ENCODE measurements around the gene STAT6.

The STAT6 gene

DNA sequence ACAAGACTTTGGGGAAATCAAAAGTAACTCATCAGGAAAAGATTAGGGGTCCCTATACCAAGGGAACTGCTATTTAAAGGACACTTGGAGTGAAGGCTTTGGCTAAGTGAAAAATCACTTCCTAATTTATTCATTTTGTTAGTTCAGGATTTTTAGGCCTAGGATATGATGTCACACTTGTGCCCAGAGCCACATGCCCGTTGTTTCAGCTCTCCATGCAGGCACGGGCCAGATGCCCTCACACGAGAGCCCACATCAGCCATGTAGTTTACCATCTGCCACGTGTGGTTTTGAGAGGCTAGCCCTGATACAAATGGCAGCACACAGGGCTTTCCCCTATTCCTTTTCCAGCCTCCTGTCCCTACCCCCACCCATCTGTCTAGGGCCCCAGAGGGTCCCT, 48.1 kb upstream of the STAT6 start:
- Histone ChIP-seq H3K9me2 (ENCODE audit: low read depth, low read length) (no peaks in the 10 kb centered on the region), H3K79me2 (ENCODE audit: insufficient read depth, low read length) (no peaks in the 10 kb centered on the region), H3K9me3 (ENCODE audit: low read length) (no peaks in the 10 kb centered on the region), H3K36me3 (ENCODE audit: insufficient read depth, low read length) (no peaks in the 10 kb centered on the region), H3K4me1 (ENCODE audit: insufficient read depth, low read length, severe bottlenecking) (no peaks in the 10 kb centered on the region), H3F3A (ENCODE audit: insufficient read depth, low read length) (no peaks in the 10 kb centered on the region), H3K4me3 (ENCODE audit: low read depth, low read length, poor library complexity, severe bottlenecking) (no peak overlapping the region), H2AFZ (ENCODE audit: low read length) (no peak overlapping the region), H3K27ac (ENCODE audit: low read depth, low read length, poor library complexity, severe bottlenecking) (no peak overlapping the region), H3K27me3 (ENCODE audit: insufficient read depth, low read length) (peaks cover 9% of the 10 kb centered on the region; the same call in 1 of the 2 replicates), H3K4me2 (ENCODE audit: low read length) (no peak overlapping the region), H4K20me1 (ENCODE audit: insufficient read depth, low read length) (no peaks in the 10 kb centered on the region), H3K9ac (ENCODE audit: low read length) (no peak overlapping the region)
- TF ChIP-seq EZH2 (IDR thresholded peaks at IDR 0.05; ENCODE audit: borderline replicate concordance, low read length): no peak
- TF ChIP-seq, protein P1, sequence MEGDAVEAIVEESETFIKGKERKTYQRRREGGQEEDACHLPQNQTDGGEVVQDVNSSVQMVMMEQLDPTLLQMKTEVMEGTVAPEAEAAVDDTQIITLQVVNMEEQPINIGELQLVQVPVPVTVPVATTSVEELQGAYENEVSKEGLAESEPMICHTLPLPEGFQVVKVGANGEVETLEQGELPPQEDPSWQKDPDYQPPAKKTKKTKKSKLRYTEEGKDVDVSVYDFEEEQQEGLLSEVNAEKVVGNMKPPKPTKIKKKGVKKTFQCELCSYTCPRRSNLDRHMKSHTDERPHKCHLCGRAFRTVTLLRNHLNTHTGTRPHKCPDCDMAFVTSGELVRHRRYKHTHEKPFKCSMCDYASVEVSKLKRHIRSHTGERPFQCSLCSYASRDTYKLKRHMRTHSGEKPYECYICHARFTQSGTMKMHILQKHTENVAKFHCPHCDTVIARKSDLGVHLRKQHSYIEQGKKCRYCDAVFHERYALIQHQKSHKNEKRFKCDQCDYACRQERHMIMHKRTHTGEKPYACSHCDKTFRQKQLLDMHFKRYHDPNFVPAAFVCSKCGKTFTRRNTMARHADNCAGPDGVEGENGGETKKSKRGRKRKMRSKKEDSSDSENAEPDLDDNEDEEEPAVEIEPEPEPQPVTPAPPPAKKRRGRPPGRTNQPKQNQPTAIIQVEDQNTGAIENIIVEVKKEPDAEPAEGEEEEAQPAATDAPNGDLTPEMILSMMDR (IDR thresholded peaks at IDR 0.05; ENCODE audit: low read length): no peak

DNA sequence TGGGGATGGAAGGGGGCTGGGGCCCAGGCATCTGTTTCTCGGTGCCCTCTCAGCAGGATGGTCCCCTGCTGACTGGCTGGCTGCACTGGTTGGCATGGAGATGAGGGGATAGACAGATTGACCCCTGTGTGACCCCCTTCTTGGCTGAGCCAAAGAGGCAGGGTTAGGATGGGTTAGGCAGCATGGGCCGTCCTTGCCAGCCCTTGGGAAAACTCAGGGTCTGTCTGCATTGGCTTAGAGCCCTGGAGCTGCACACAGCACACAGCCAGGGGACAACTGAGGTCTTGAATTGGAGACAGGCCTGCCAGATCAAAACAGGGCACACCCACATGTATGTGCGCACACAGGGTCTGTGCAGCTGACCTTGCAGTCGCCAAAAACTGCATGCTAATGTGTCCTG, 47.5 kb upstream of the STAT6 start:
- no peaks in the 10 kb centered on the region for H3K79me2 ChIP-seq (ENCODE audit: insufficient read depth, low read length)
- no peaks in the 10 kb centered on the region for H4K20me1 ChIP-seq (ENCODE audit: insufficient read depth, low read length)
- H3F3A ChIP-seq (ENCODE audit: insufficient read depth, low read length): no peaks in the 10 kb centered on the region
- H3K9ac ChIP-seq (ENCODE audit: low read length): no peak overlapping the region
- H3K9me3 ChIP-seq (ENCODE audit: low read length): no peaks in the 10 kb centered on the region
- H2AFZ ChIP-seq (ENCODE audit: low read length): no peak overlapping the region
- no peaks in the 10 kb centered on the region for H3K9me2 ChIP-seq (ENCODE audit: low read depth, low read length)
- H3K27me3 ChIP-seq (ENCODE audit: insufficient read depth, low read length): peaks cover 9% of the 10 kb centered on the region; the same call in 1 of the 2 replicates
- no peaks in the 10 kb centered on the region for H3K4me1 ChIP-seq (ENCODE audit: insufficient read depth, low read length, severe bottlenecking)
- H3K4me3 ChIP-seq (ENCODE audit: low read depth, low read length, poor library complexity, severe bottlenecking): no peak overlapping the region
- H3K36me3 ChIP-seq (ENCODE audit: insufficient read depth, low read length): no peaks in the 10 kb centered on the region
- no peak overlapping the region for H3K27ac ChIP-seq (ENCODE audit: low read depth, low read length, poor library complexity, severe bottlenecking)
- no peak for TF ChIP-seq EZH2 (IDR thresholded peaks at IDR 0.05; ENCODE audit: borderline replicate concordance, low read length)
- TF ChIP-seq, protein P1 (IDR thresholded peaks at IDR 0.05; ENCODE audit: low read length): no peak
- no peak overlapping the region for H3K4me2 ChIP-seq (ENCODE audit: low read length)

DNA sequence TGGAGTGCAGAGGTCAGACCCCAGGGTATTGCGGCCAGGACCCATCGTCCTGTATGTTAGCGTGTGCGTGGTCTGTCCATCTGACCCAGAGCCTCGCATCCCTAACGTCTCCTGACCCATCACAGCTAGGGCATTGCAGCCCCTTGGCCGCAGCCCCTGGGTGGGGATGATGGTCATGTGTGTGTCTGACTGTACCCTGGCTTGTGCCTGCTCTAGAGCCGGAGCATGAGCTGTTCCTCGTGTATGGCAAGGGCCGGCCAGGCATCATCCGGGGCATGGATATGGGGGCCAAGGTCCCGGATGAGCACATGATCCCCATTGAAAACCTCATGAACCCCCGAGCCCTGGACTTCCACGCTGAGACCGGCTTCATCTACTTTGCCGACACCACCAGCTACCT, 47.0 kb upstream of the STAT6 start:
- H3K4me3 ChIP-seq (ENCODE audit: low read depth, low read length, poor library complexity, severe bottlenecking): no peak overlapping the region
- H3K79me2 ChIP-seq (ENCODE audit: insufficient read depth, low read length): no peaks in the 10 kb centered on the region
- no peak overlapping the region for H3K9ac ChIP-seq (ENCODE audit: low read length)
- H3K27me3 ChIP-seq (ENCODE audit: insufficient read depth, low read length): peaks cover 9% of the 10 kb centered on the region; the same call in 1 of the 2 replicates
- no peaks in the 10 kb centered on the region for H4K20me1 ChIP-seq (ENCODE audit: insufficient read depth, low read length)
- TF ChIP-seq EZH2 (IDR thresholded peaks at IDR 0.05; ENCODE audit: borderline replicate concordance, low read length): no peak
- TF ChIP-seq, protein P1 (IDR thresholded peaks at IDR 0.05; ENCODE audit: low read length): no peak
- no peak overlapping the region for H3K4me2 ChIP-seq (ENCODE audit: low read length)
- no peak overlapping the region for H2AFZ ChIP-seq (ENCODE audit: low read length)
- no peaks in the 10 kb centered on the region for H3K4me1 ChIP-seq (ENCODE audit: insufficient read depth, low read length, severe bottlenecking)
- no peak overlapping the region for H3K27ac ChIP-seq (ENCODE audit: low read depth, low read length, poor library complexity, severe bottlenecking)
- no peaks in the 10 kb centered on the region for H3K9me2 ChIP-seq (ENCODE audit: low read depth, low read length)
- H3K36me3 ChIP-seq (ENCODE audit: insufficient read depth, low read length): no peaks in the 10 kb centered on the region
- no peaks in the 10 kb centered on the region for H3F3A ChIP-seq (ENCODE audit: insufficient read depth, low read length)
- no peaks in the 10 kb centered on the region for H3K9me3 ChIP-seq (ENCODE audit: low read length)
